Measurements from ENCODE around the gene GUCA2A. TPM values are rescaled to one million over a fixed set of nuclear protein-coding genes. Genes with fewer than 3 reads are reported as not detected.

The GUCA2A gene
- total RNA-seq, 1 donor from 2014 or later, result not detected

- peak; percentile 78 for DNase-seq (ENCODE audit: low spot score)
- Mint-ChIP-seq H3K36me3 (ENCODE audit: low read depth, unreplicated experiment) (peaks cover 3% of the 10 kb centered on the region), H3K27me3 (ENCODE audit: unreplicated experiment) (peaks cover 11% of the 10 kb centered on the region), H3K9me3 (ENCODE audit: unreplicated experiment) (no peaks in the 10 kb centered on the region), H3K4me1 (ENCODE audit: unreplicated experiment) (peaks cover 19% of the 10 kb centered on the region), H3K4me3 (ENCODE audit: unreplicated experiment) (no peak overlapping the region), H3K27ac (ENCODE audit: unreplicated experiment) (no peak overlapping the region)
- TF ChIP-seq CTCF (IDR thresholded peaks at IDR 0.05; ENCODE audit: unreplicated experiment), result peak; percentile 98
Measured at GRCh38 chr1:42173155-42173933, 8.8 kb upstream of the GUCA2A start.

GRCh38 chr1:42172381-42173133 is 8.0 kb upstream of the GUCA2A start:
- Mint-ChIP-seq H3K4me1 (ENCODE audit: unreplicated experiment) (peaks cover 20% of the 10 kb centered on the region), H3K36me3 (ENCODE audit: low read depth, unreplicated experiment) (peaks cover 1% of the 10 kb centered on the region), H3K27me3 (ENCODE audit: unreplicated experiment) (peaks cover 11% of the 10 kb centered on the region), H3K27ac (ENCODE audit: unreplicated experiment) (peak overlapping the region; percentile 77), H3K9me3 (ENCODE audit: unreplicated experiment) (no peaks in the 10 kb centered on the region), H3K4me3 (ENCODE audit: unreplicated experiment) (no peak overlapping the region)
- no peak for DNase-seq (ENCODE audit: low spot score)
- no peak for TF ChIP-seq CTCF (IDR thresholded peaks at IDR 0.05; ENCODE audit: unreplicated experiment)

DNA sequence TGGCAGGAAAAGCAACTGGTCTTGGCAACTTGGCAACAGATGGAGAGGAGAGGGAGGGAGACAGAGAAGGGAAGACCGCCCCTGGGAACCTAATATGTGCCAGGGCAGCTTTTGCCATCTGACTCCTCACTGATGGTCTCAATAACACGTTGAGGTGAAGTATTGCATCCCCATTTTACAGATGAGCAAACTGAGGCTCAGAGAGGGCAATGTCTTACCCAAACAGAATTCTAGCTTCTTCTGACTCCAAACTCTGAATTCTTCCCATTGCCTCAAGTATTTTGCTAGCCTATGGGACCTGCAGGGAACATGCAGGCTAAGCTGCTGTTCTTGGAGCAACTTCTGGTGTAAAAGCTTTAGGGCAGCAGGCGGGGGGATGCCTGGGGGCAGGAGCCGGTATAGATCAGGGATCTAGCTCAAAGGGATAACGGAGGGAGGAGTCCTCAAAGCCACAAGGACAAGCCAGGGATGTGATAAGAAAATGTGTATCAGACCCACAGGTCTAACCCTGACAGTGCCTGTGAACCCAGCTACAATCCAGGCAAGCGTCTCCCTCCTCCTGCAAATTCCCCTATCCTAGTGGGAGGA is 7.2 kb upstream of the GUCA2A start:
- H3K27me3 Mint-ChIP-seq (ENCODE audit: unreplicated experiment), result peaks cover 11% of the 10 kb centered on the region
- H3K27ac Mint-ChIP-seq (ENCODE audit: unreplicated experiment), result peak overlapping the region; percentile 67
- peaks cover 19% of the 10 kb centered on the region for H3K4me1 Mint-ChIP-seq (ENCODE audit: unreplicated experiment)
- no peak for TF ChIP-seq CTCF (IDR thresholded peaks at IDR 0.05; ENCODE audit: unreplicated experiment)
- no peak overlapping the region for H3K4me3 Mint-ChIP-seq (ENCODE audit: unreplicated experiment)
- no peak for DNase-seq (ENCODE audit: low spot score)
- H3K9me3 Mint-ChIP-seq (ENCODE audit: unreplicated experiment), result no peaks in the 10 kb centered on the region
- H3K36me3 Mint-ChIP-seq (ENCODE audit: low read depth, unreplicated experiment), result no peaks in the 10 kb centered on the region

DNA sequence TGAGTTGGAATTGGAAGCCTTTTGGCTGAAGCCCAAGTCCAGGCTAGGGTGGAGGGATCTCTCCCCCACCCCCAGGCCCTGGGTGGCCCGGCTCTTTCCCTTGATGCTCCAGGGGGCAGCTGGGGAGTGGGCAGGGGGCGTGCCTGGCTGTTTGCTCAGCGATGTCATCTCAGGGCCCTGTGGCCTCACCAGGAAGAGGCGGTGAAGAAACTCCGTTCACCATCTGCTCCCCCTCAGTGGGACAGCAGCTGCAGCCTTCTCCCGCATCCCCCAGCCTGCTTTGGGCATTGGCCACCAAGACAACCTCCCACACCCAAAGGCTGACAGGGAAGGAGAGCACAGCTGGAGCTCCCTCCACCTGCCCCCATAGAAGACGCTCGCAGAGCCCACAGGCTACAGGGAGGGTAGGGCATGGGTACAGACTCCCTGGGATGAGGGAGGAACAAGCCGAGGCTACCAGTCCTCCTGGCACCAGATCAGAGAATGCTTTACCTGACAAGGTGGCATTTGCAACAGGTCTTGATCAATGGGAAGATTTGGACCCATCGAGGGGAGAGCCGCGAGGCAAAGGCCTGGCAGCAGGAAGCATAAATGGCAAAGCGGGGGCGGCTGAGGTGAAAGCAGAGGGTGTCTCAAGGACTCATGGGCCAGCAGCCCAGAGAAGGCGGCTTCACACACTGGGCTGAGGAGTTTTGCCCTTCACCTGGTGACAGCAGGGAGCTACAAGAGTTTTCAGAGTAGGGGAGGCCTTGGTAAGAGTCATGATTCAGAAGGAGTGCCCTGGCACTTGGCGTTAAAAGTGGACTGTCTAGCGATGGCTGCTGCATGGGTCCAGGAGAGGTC is 6.5 kb upstream of the GUCA2A start:
- H3K27me3 Mint-ChIP-seq (ENCODE audit: unreplicated experiment), result peaks cover 16% of the 10 kb centered on the region
- peaks cover 6% of the 10 kb centered on the region for H3K36me3 Mint-ChIP-seq (ENCODE audit: low read depth, unreplicated experiment)
- peak overlapping the region; percentile 67 for H3K27ac Mint-ChIP-seq (ENCODE audit: unreplicated experiment)
- DNase-seq (ENCODE audit: low spot score), result no peak
- no peak overlapping the region for H3K4me3 Mint-ChIP-seq (ENCODE audit: unreplicated experiment)
- H3K9me3 Mint-ChIP-seq (ENCODE audit: unreplicated experiment), result no peaks in the 10 kb centered on the region
- peaks cover 19% of the 10 kb centered on the region for H3K4me1 Mint-ChIP-seq (ENCODE audit: unreplicated experiment)
- TF ChIP-seq CTCF (IDR thresholded peaks at IDR 0.05; ENCODE audit: unreplicated experiment), result no peak
